H1 (cell line): ENCODE measurements around the gene TSSC4.

Experiments
- CEBPB ChIP-seq: IDR thresholded peaks from 2 replicates; pipeline ENCODE4 v1.6.1; 2012; ENCODE audit warnings: low read depth, low read length
- JUN ChIP-seq: IDR thresholded peaks from 2 replicates; pipeline ENCODE4 v1.6.1; 2011; ENCODE audit warnings: low read depth, mild to moderate bottlenecking, improper control_type of control experiment, low read length
- JUND ChIP-seq: IDR thresholded peaks from 2 replicates; pipeline ENCODE4 v1.6.1; 2011; ENCODE audit warnings: mild to moderate bottlenecking, improper control_type of control experiment, low read length
- KDM1A ChIP-seq: fragments of 200-600, 300-600 bp; sonication (generic); IDR thresholded peaks from 2 replicates; pipeline ENCODE4 v1.7.1; 2016; ENCODE audit warnings: mild to moderate bottlenecking, low read length, borderline replicate concordance
- NRF1 ChIP-seq: IDR thresholded peaks from 2 replicates; pipeline ENCODE4 v1.6.1; 2011; ENCODE audit warnings: mild to moderate bottlenecking, low read depth, low read length, improper control_type of control experiment

- TF ChIP-seq JUND (no peak), CEBPB (no peak), KDM1A (no peak), NRF1 (no peak), JUN (no peak)
These were observed 49.9 kb downstream of the TSSC4 start for GRCh38 chr11:2450321-2451041.
